A549 treated with GW870086 at 1 μM for 4 hours (cell line): ENCODE data around the gene SQOR. TPM values are rescaled to one million over a fixed set of nuclear protein-coding genes. Genes with fewer than 3 reads are reported as not detected.

ENCODE experiments used
- total RNA-seq: library from RNA; stranded (reverse); fragments of 200-300 nt; extraction: Qiagen RNA extraction; gene quantifications from 5 replicates; pipeline ENCODE4 v1.2.3, GENCODE V29; 2022; ENCODE audit warnings: low read depth

SQOR gene
- total RNA-seq: 102 to 107 TPM (median 104 TPM) in 5 replicates

GRCh38 chr15:45634432-45635190, at the start of gene SQOR:
Gene SQOR (plus strand): TSS chr15:45635029. CDS start chr15:45658924, 23,895 bp downstream.

GRCh38 chr15:45587095-45587862, 47.5 kb upstream of the SQOR start, which contains the start of gene BLOC1S6:
Gene BLOC1S6 (plus strand): TSS chr15:45587379. CDS start chr15:45587444, 65 bp downstream.

Other genes with a start within 250 kb of the SQOR start
- gene SLC30A4, start 112.3 kb upstream of the SQOR start, total RNA-seq: 1.6 to 2.0 TPM (median 1.9 TPM) in 5 replicates
- 18.0 to 22.6 TPM (median 20.2 TPM) in 5 replicates for gene BLOC1S6, start 47.6 kb upstream of the SQOR start, total RNA-seq